HCT116 (cell line): ENCODE measurements around the gene ARFGEF3. TPM values are rescaled to one million over a fixed set of nuclear protein-coding genes. Genes with fewer than 3 reads are reported as not detected.

ENCODE experiments used
- ATAC-seq: fragments of 200-7000 bp; cut with Tn5 transposase; 2 replicates; pipeline ENCODE4 v1.9.1; 2020; ENCODE audit warnings: mild to moderate bottlenecking, moderate library complexity
- BruUV-seq: library from RNA; stranded (reverse); fragments of 400-500 nt; replicated peaks from 2 replicates; lab custom pipeline; 2021; lab: Mats Ljungman, UMichigan
- CTCF ChIA-PET: fragments of 300-600 bp; sonication (Branson Sonifier 250); formaldehyde crosslinking; loops from one replicate; lab custom pipeline; 2021; ENCODE audit warnings: antibody characterized with exemption; lab: Charles Lee
- POLR2A ChIA-PET: fragments of 300-600, 350-600 bp; sonication (Branson Sonifier 250); formaldehyde crosslinking; loops from one replicate; lab custom pipeline; 2021; ENCODE audit warnings: antibody characterized with exemption; lab: Charles Lee
- RAD21 ChIA-PET, 2 experiments: fragments of 300-600 bp; sonication (Branson Sonifier 250); formaldehyde crosslinking; loops; one replicate each; lab custom pipeline; 2023; ENCODE audit warnings: low total read pairs in 2 of 2; ENCODE audit not compliant: uncharacterized antibody in 2 of 2, unreplicated experiment in 2 of 2, low non-redundant PET in 1 of 2; lab: Charles Lee
- DNase-seq: peaks from one replicate; pipeline ENCODE4 v3.0.0-alpha.2; 2010; ENCODE audit warnings: low read depth, low spot score
- H2AFZ ChIP-seq: fragments of 200-600 bp; shearing (Covaris generic), sonication (generic); 2 replicates; pipeline ENCODE4 v1.6.1; 2017; ENCODE audit warnings: low read depth, mixed run types, mixed read lengths, antibody characterized with exemption, low read length; ENCODE audit not compliant: poor library complexity, severe bottlenecking
- H3K27ac ChIP-seq: 2 replicates; pipeline ENCODE4 v1.5.1; 2012; ENCODE audit warnings: low read depth, low read length
- H3K27me3 ChIP-seq: fragments of 200-600 bp; sonication (generic); 2 replicates; pipeline ENCODE4 v1.6.1; 2016; ENCODE audit warnings: mixed run types, low read length, mixed read lengths; ENCODE audit not compliant: insufficient read depth
- H3K36me3 ChIP-seq, 2 experiments: fragments of 200-500 bp in 1 of 2; fragments of 200-600 bp in 1 of 2; sonication (Bioruptor generic) in 1 of 2; sonication (generic) in 1 of 2; 2 replicates each; pipeline versions ENCODE4 v1.5.1 to v1.6.1; 2014 to 2016; ENCODE audit warnings: low read length in 2 of 2, inconsistent platforms in 1 of 2, mixed read lengths in 1 of 2, mixed run types in 1 of 2; ENCODE audit not compliant: insufficient read depth in 2 of 2, control insufficient read depth in 1 of 2
- H3K4me1 ChIP-seq, 2 experiments: fragments of 200-600 bp in 1 of 2; sonication (generic) in 1 of 2; 2 replicates each; pipeline versions ENCODE4 v1.5.1 to v1.6.1; 2012 to 2017; ENCODE audit warnings: low read length in 2 of 2, inconsistent platforms in 1 of 2, mild to moderate bottlenecking in 1 of 2, mixed read lengths in 1 of 2, mixed run types in 1 of 2, moderate library complexity in 1 of 2; ENCODE audit not compliant: insufficient read depth in 2 of 2, control insufficient read depth in 1 of 2
- H3K4me2 ChIP-seq: fragments of 200-600 bp; sonication (generic); 2 replicates; pipeline ENCODE4 v1.6.1; 2017; ENCODE audit warnings: mixed run types, low read length, mixed read lengths
- H3K4me3 ChIP-seq, 2 experiments: fragments of 200-600 bp in 1 of 2; sonication (generic) in 1 of 2; replicated peaks in 1 of 2; 2 replicates each; pipeline ENCODE4 v1.5.1; 2011 to 2016; ENCODE audit warnings: low read length in 2 of 2, control low read depth in 1 of 2, low read depth in 1 of 2, mild to moderate bottlenecking in 1 of 2, mixed read lengths in 1 of 2, mixed run types in 1 of 2
- H3K79me2 ChIP-seq: fragments of 200-600 bp; sonication (generic); 2 replicates; pipeline ENCODE4 v1.6.1; 2017; ENCODE audit warnings: mild to moderate bottlenecking, mixed run types, low read length, moderate library complexity, mixed read lengths; ENCODE audit not compliant: insufficient read depth
- H3K9ac ChIP-seq: fragments of 200-600 bp; sonication (generic); 2 replicates; pipeline ENCODE4 v1.6.1; 2016; ENCODE audit warnings: low read length, mixed read lengths
- H3K9me2 ChIP-seq: fragments of 200-600 bp; sonication (generic), shearing (Covaris generic); 2 replicates; pipeline ENCODE4 v1.6.1; 2017; ENCODE audit warnings: mixed run types, mild to moderate bottlenecking, moderate library complexity; ENCODE audit not compliant: insufficient read depth
- H3K9me3 ChIP-seq, 2 experiments: fragments of 200-500 bp in 1 of 2; fragments of 200-600 bp in 1 of 2; sonication (Bioruptor generic) in 1 of 2; sonication (generic) in 1 of 2; 2 replicates each; pipeline ENCODE4 v1.6.1; 2014 to 2017; ENCODE audit warnings: low read length in 2 of 2, mixed read lengths in 2 of 2, inconsistent platforms in 1 of 2, low read depth in 1 of 2, mild to moderate bottlenecking in 1 of 2, mixed run types in 1 of 2, moderate library complexity in 1 of 2; ENCODE audit not compliant: control insufficient read depth in 1 of 2, insufficient read depth in 1 of 2
- H4K20me1 ChIP-seq: fragments of 200-600 bp; sonication (generic), shearing (Covaris generic); 2 replicates; pipeline ENCODE4 v1.6.1; 2017; ENCODE audit warnings: mixed run types, mild to moderate bottlenecking, moderate library complexity; ENCODE audit not compliant: insufficient read depth
- EGR1 ChIP-seq: IDR thresholded peaks from 2 replicates; pipeline ENCODE4 v1.6.1; 2012; ENCODE audit warnings: low read depth
- ELF1 ChIP-seq: IDR thresholded peaks from 2 replicates; pipeline ENCODE4 v1.6.1; 2012; ENCODE audit warnings: low read depth, borderline replicate concordance
- EZH2 ChIP-seq: fragments of 200-600 bp; sonication (generic); IDR thresholded peaks from 2 replicates; pipeline ENCODE4 v1.6.1; 2017; ENCODE audit warnings: antibody characterized with exemption, mixed run types
- FOSL1 ChIP-seq: IDR thresholded peaks from 2 replicates; pipeline ENCODE4 v1.6.1; 2012; ENCODE audit warnings: low read depth
- JUND ChIP-seq: IDR thresholded peaks from 2 replicates; pipeline ENCODE4 v1.6.1; 2012
- POLR2A ChIP-seq: IDR thresholded peaks from 2 replicates; pipeline ENCODE4 v1.7.0; 2011; ENCODE audit warnings: borderline replicate concordance; ENCODE audit not compliant: insufficient read depth, insufficient read length; ENCODE audit errors: extremely low read depth
- POLR2AphosphoS5 ChIP-seq: IDR thresholded peaks from 2 replicates; pipeline ENCODE4 v1.6.1; 2011; ENCODE audit warnings: mild to moderate bottlenecking, low read depth, low read length, moderate library complexity
- RAD21 ChIP-seq: IDR thresholded peaks from 2 replicates; pipeline ENCODE4 v1.6.1; 2012; ENCODE audit warnings: low read depth, mild to moderate bottlenecking
- TCF7L2 ChIP-seq: IDR thresholded peaks from 2 replicates; pipeline ENCODE4 v1.7.0; 2011; ENCODE audit warnings: borderline replicate concordance, inconsistent platforms; ENCODE audit not compliant: insufficient read depth, insufficient read length; ENCODE audit errors: extremely low read depth
- YY1 ChIP-seq: IDR thresholded peaks from 2 replicates; pipeline ENCODE4 v1.6.1; 2011; ENCODE audit warnings: low read length, low read depth, moderate library complexity, mild to moderate bottlenecking; ENCODE audit not compliant: insufficient replicate concordance; ENCODE audit errors: extremely low read depth
- ZBTB33 ChIP-seq: IDR thresholded peaks from 2 replicates; pipeline ENCODE4 v1.6.1; 2011; ENCODE audit warnings: mild to moderate bottlenecking, low read length, moderate library complexity; ENCODE audit not compliant: insufficient replicate concordance; ENCODE audit errors: extremely low read depth
- ZFX ChIP-seq: fragments of 450-650 bp; IDR thresholded peaks from 2 replicates; pipeline ENCODE4 v1.6.1; 2017
- intact Hi-C: fragments of 100-400 bp; cut with micrococcal nuclease; formaldehyde crosslinking; loops from 2 replicates; pipeline ENCODE4 v1.10.0; 2022
- total RNA-seq: library from RNA; stranded (reverse); gene quantifications from one replicate; pipeline ENCODE4 v1.2.1, GENCODE V29; 2021; ENCODE audit not compliant: unreplicated experiment

Gene ARFGEF3
- total RNA-seq, 1 experiment from 2014 or later, result 3.8 TPM

GRCh38 chr6:138383776-138384175, 222.0 kb downstream of the ARFGEF3 start:
- Histone ChIP-seq H3K79me2 (no peaks in the 10 kb centered on the region), H4K20me1 (no peaks in the 10 kb centered on the region), H3K4me1 (peaks cover 0 to 15% of the 10 kb centered on the region in 2 experiments; a peak in 3 of 4 replicates), H3K36me3 (no peaks in the 10 kb centered on the region), H3K27ac (no peak overlapping the region), H3K9me2 (no peaks in the 10 kb centered on the region), H3K27me3 (no peaks in the 10 kb centered on the region), H3K9me3 (no peaks in the 10 kb centered on the region), H3K9ac (no peak overlapping the region), H3K4me3 (no peak overlapping the region), H2AFZ (no peak overlapping the region), H3K4me2 (no peak overlapping the region)
- BruUV-seq, result no TSS peak
- DNase-seq, result no peak
- ChIA-PET RAD21 (no interaction called here), CTCF (no interaction called here), POLR2A (no interaction called here)
- TF ChIP-seq ZFX, result no peak
- TF ChIP-seq EGR1, result no peak
- TF ChIP-seq RAD21, result no peak
- TF ChIP-seq POLR2A, result no peak
- no peak for TF ChIP-seq YY1
- no peak for TF ChIP-seq POLR2AphosphoS5
- no peak for TF ChIP-seq EZH2
- no peak for TF ChIP-seq FOSL1
- TF ChIP-seq TCF7L2, result no peak
- TF ChIP-seq ZBTB33, result no peak
- no peak for TF ChIP-seq ELF1
- no peak for TF ChIP-seq JUND
- no peak for ATAC-seq
- intact Hi-C loops, result no loop called here
